ENCODE measurements around the gene TCEAL7. TPM values are rescaled to one million over a fixed set of nuclear protein-coding genes. Genes with fewer than 3 reads are reported as not detected.

Gene TCEAL7
- total RNA-seq, 1 donor from 2014 or later, result not detected

DNA sequence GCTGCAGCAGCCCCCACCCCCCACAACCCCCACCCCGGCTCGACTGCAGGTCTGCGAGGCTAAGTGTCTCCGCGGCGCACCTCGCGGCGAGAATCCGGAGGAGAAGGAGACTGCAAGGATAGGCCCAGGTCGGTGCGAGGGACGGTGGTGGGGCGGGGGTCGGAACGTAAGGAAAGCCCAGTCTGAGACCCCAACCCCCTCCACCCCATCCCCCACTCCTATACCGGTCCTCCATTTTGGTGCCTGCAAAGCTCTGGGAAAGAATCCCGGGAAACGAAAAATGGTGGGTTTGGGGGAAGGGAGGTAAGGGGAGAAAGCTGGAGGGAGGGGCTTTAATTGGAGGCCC lies 46.9 kb downstream of the TCEAL7 start:
- ATAC-seq (ENCODE audit: low read depth) (no peak), DNase-seq (no peak)
- no peaks in the 10 kb centered on the region for H3K9me3 Mint-ChIP-seq
- intact Hi-C loops (cut with micrococcal nuclease), result no loop called here
- peaks cover 7% of the 10 kb centered on the region for H3K27me3 Mint-ChIP-seq
- H3K36me3 Mint-ChIP-seq (ENCODE audit: low read depth), result no peaks in the 10 kb centered on the region
- no peak overlapping the region for H3K27ac Mint-ChIP-seq
- CTCF ChIA-PET, result no interaction called here
- POLR2A ChIA-PET, result no interaction called here
- H3K4me1 Mint-ChIP-seq, result peaks cover 3% of the 10 kb centered on the region
- TF ChIP-seq CTCF (IDR thresholded peaks at IDR 0.05), result no peak
- H3K4me3 Mint-ChIP-seq, result peak overlapping the region; percentile 59

- intact Hi-C loops (cut with micrococcal nuclease), result no loop called here
- ATAC-seq (ENCODE audit: low read depth), result no peak
- TF ChIP-seq CTCF (IDR thresholded peaks at IDR 0.05), result no peak
- Mint-ChIP-seq H3K36me3 (ENCODE audit: low read depth) (no peaks in the 10 kb centered on the region), H3K4me3 (no peak overlapping the region), H3K27me3 (peaks cover 7% of the 10 kb centered on the region), H3K4me1 (peaks cover 3% of the 10 kb centered on the region), H3K9me3 (no peaks in the 10 kb centered on the region), H3K27ac (no peak overlapping the region)
- POLR2A ChIA-PET, result no interaction called here
- DNase-seq, result no peak
- CTCF ChIA-PET, result no interaction called here
Observed at GRCh38 chrX:103378990-103379389, 49.0 kb downstream of the TCEAL7 start.

Other genes starting within 250 kb of the TCEAL7 start
- gene NXF3, start 237.1 kb upstream of the TCEAL7 start, total RNA-seq, result not detected in 2 replicates
- gene BEX4, start 115.1 kb upstream of the TCEAL7 start, total RNA-seq, result 12.1 and 12.9 TPM in 2 replicates
- 14.6 and 16.3 TPM in 2 replicates for gene TCEAL8, start 75.1 kb upstream of the TCEAL7 start, total RNA-seq
- not detected in 2 replicates for gene TCEAL5, start 53.5 kb upstream of the TCEAL7 start, total RNA-seq
- gene BEX2, start 19.2 kb upstream of the TCEAL7 start, total RNA-seq, result 12.3 and 13.1 TPM in 2 replicates
- gene TCEAL9, start 26.3 kb downstream of the TCEAL7 start, total RNA-seq, result 0.35 and 0.88 TPM in 2 replicates
- gene BEX3, start 46.3 kb downstream of the TCEAL7 start, total RNA-seq, result 0.42 and 0.93 TPM in 2 replicates
- gene RAB40A, start 189.2 kb downstream of the TCEAL7 start, total RNA-seq, result 0.11 and 0.12 TPM in 2 replicates

Measured in activated B cell treated with CpG ODN at 0.5 μM for 24 hours (primary cell).